Stimulated activated CD4-positive, alpha-beta T cell treated with anti-CD3 and anti-CD28 coated beads, TNF-alpha, amount 100 ng/mL, for 4 hours (primary cell): ENCODE measurements around the gene TCAP.

Experiments
- DNase-seq, 3 experiments: peaks; one replicate each; pipeline ENCODE4 v3.0.0-alpha.2; 2020; ENCODE audit warnings: low read depth in 3 of 3

TCAP gene

DNA sequence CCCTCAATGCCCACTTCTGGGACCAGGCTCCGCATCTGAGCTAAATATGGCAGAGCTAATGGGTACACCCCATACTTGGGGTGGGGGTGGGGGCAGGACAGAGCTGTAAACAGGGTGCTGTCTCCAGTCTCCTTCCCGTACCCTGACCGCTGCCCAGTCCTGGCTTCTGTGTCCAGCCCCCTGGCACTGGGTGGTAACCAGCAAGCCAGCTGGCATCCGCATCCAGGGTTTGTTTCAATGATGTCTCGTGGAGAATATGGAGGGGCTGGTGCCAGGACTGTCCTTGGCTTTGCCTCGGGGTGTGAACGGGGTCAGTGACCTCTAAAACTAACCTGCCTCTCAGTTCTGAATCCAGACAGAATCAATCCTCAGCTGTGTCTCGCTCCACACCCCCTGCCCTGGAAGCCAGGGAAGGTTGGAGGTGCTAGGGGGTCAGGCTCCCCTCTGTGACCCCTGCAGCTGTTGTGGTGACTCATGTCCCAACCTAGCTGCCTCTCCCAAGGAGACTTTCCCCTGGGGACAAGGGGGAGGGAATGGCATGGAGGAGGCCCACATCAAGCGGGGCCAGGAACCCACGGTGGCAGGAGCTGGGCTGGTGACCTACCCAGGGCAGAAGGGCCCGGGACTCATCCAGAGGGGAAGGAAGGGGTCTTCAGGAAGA lies 1.6 kb downstream of the TCAP start:
- DNase-seq = no peak

DNA sequence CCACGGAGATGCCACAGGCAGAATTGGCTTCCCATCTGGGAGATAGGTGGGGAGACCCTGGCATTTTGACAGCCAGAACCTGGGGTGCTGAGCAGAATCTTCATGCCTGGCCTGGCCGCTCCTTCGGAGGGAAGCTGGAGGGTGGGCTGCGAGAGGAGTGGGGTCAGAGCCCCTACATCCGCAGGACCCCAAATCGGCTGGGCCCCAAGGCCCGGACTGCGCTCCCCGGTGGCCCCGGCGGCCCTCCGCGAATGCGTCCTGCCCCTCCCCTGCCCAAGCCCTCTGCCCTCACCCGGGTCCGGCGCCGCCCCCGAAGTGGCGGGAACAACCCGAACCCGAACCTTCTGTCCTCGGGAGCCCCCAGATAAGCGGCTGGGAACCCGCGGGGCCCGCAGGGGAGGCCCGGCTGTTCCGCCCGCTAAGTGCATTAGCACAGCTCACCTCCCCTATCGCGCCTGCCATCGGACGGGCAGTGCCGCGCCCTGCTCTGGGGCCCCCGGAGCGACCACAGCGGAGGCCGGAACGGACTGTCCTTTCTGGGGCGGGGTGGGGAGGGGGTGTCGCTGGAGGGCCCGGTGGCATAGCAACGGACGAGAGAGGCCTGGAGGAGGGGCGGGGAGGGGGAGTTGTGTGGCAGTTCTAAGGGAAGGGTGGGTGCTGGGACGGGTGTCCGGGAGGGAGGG lies 2.3 kb downstream of the TCAP start:
- DNase-seq = no peak

DNA sequence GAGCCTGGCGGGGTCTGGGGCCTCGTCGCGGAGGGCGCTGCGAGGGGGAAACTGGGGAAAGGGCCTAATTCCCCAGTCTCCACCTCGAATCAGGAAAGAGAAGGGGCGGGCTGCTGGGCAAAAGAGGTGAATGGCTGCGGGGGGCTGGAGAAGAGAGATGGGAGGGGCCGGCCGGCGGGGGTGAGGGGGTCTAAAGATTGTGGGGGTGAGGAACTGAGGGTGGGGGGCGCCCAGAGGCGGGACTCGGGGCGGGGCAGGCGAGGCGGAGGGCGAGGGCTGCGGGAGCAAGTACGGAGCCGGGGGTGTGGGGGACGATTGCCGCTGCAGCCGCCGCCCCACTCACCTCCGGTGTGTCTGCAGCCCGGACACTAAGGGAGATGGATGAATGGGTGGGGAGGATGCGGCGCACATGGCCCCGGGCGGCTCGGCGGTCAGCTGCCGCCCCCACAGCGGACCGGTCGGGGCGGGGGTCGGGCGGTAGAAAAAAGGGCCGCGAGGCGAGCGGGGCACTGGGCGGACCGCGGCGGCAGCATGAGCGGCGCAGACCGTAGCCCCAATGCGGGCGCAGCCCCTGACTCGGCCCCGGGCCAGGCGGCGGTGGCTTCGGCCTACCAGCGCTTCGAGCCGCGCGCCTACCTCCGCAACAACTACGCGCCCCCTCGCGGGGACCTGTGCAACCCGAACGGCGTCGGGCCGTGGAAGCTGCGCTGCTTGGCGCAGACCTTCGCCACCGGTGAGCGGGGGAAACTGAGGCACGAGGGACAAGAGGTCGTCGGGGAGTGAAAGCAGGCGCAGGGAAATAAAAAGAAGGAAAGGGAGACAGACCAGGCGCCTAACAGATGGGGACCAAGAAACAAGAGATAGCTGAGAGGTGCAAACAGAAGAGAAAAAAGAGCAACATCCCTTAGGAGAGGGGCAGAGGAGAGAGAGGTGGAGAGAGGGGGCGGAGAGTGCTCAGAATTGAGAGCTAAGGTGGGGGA lies 3.1 kb downstream of the TCAP start, which contains the start of gene PNMT:
TSS of gene PNMT (plus strand) at position 509 of the 980 bp plus-strand sequence. CDS start at position 532, 23 bp downstream.
- peak; percentile 41 to 63 (median 41) for DNase-seq

DNA sequence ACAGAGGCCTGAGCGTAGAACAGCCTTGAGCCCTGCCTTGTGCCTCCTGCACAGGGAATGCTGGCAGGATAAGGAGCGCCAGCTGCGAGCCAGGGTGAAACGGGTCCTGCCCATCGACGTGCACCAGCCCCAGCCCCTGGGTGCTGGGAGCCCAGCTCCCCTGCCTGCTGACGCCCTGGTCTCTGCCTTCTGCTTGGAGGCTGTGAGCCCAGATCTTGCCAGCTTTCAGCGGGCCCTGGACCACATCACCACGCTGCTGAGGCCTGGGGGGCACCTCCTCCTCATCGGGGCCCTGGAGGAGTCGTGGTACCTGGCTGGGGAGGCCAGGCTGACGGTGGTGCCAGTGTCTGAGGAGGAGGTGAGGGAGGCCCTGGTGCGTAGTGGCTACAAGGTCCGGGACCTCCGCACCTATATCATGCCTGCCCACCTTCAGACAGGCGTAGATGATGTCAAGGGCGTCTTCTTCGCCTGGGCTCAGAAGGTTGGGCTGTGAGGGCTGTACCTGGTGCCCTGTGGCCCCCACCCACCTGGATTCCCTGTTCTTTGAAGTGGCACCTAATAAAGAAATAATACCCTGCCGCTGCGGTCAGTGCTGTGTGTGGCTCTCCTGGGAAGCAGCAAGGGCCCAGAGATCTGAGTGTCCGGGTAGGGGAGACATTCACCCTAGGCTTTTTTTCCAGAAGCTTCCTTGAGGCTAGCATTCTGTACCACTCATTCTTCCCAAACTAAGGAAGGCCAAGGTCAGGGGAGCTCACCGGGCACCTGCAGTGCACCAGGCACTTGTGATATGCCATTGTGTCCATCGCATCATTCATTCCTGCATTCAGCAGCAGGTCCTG lies 5.0 kb downstream of the TCAP start:
- DNase-seq = no peak

DNA sequence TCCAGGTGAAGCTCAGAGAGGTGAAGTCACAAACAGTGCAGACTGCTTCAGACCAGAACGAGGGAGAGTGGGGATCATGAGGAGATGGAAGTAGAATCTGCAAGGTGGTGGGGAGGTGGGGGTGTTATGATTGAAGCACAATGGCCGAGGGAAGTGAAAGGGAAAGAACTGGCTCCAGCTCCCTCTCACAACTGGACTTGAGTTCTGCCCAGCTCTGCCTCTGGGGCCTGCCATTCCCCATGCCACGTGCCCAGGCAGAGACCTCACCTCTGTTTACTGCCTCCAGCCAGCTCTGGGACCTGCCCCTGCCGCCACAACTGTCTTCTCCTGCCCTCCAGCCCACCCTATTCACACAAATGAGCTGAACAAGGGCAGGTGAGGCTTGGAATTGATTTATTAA lies 5.6 kb downstream of the TCAP start:
- no peak for DNase-seq

DNA sequence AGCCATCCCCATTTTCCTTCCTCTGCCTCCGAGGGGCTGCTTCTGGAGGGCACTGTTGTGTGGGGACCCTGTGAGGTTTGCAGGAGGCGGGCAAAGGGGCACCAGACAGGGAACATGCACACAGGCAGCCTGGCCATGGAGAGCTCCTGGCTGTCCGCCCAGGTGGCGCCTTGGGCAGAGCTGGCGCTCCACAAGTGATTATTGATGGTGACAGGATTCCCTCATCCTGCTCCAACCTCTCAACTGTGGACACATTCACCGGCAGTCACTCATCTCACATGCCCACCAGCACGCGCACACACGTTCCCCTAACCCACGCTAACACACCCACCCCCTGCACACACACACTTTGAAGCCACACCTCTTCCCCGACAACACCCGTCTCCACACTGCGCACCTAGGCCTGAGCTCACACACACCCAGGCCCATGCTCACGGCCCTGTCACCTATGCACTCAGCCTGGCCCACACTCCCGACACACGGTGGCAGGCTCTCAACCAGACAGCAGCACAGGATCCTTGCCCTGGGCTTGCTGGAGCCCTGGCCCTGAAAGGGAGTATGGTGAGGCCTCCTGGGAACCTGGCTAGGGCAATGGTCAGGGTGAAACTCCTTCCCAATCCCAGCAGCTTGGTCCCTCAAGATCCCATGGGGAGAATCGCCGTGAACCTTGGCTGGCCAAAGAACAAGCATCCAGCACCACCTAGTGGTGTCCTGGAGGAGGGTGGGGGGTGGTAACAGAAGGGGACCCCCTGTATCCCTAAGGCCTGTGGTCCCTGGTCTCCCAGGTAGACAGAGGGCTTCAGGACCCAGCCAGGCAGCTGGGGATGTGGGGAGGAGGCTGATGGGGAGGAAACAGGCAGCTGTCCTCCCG lies 6.7 kb downstream of the TCAP start:
- DNase-seq = no peak

DNA sequence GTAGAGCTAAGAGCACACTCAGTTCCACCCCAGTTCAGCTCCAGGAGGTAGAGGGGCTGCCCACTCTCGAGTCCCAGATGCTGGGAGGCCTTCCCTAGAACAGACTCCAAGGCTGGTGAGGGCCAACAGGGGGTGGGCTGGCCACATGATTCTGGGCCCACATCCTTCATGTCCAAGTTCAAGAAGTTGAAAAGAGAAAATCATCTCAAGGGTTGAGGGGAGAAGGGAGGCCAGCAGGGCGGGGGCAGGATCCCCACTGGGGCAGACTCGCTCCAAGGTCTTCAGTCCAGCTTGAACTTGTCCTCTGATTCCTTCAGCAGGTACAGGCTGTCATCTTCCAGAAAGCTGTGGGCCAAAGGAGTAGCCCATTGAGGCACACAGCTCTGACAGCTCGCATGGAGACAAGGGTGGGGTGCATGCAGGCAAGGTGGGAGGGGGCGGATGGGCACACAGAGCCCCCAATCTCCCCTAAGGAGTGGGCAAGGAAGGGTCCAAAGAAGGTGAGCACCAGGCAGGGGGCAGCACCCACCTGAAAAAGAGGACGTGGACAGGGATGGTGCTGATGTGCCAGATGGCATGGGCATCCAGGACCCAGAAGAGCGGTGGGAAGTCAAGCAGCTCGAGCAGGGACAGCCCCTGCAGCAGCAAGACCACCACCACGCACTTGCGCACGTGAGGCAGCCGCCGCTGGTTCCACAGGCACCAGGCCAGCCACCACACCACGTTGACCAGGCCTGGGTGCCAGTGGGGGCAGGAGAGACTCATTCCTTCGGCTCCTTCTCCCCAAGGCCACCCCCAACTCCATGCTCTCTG lies 7.6 kb downstream of the TCAP start:
- no peak for DNase-seq

DNA sequence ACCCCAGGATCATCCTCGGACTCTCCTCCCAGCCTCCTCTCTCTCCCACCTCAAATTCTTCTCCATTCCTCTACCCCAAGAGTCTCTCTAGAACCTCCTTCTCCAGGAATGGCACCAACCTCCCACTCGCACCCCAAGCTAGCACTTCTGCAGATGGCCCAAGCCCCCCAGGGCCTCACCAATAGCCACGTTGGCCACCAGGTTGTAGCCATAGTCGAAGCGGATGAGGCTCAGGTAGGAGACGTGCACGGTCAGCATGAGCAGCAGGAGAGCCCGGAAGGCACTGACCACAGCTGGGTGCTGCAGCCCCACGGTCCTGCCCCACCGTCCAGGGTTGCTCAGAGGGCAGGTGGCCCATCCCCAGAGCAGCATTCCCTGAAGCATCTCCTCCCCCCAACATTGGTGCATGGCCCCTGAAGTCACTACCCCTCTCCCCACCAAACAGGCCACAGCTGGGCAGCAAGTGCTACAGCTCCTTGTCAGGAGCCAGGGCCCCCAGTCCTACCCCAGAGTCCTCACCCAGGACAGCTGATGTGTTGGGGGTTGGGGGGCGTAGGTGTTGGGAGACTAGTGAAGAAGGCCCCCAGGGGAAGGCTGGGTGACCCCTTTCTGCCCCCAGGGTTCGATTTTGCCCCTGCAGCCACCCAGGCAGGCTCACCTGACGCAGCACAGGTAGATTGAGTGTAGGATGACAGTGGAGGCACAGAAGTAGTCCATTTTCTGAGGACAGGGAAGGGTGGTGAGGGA lies 8.4 kb downstream of the TCAP start:
- no peak for DNase-seq

DNA sequence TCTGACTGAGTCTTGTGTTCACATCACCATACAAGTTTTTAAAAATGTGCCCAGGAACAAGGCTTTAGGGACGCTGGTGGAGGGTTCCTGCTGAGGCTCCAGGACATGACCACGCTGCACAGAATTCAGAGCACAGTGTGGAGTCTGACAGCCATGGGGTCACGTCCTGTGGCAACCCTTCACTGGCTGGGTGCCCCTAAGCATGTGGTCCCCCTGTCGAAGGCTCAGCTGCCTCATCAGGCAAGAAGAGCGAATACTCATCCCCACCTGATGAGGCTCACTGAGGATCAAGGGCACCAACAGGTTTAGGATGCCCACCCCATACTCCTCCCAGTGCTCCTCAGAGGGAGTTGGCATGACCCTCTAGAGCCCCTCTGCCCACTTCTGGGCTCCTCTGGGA lies 9.0 kb downstream of the TCAP start:
- DNase-seq = no peak

DNA sequence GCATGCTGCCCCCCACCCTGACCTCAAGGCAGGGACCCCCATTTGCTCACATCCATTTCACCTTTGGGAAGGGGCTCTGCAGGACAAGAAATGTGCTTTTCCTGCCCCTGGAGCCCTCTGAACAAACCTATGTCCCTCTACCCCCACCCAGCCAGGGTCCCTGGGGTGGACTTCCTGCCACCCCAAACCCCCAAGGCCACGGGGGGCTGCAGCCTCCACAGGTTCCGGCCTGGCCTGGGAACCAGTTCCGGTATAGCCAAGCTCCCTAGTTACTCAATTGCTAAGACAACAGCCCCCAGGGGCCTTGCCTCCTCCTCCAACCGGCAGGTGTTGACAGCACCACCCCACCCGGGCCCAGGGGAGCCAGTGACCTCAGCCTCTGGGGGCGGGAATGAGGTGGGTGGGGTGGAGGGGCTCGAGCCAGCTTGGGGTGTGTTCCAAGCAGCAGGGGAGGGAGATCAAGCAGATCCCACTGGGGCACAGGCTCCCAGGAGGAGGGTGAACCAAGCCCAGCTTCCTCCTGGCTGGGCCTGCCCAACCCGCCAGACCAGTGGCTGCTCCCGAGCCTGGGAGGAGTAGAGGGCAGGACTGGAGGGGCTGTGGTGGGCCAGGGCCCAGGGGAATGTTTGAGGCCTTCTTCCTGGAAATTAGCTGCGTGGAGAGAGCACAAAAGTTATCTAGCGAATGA lies 9.7 kb downstream of the TCAP start:
- DNase-seq = no peak

DNA sequence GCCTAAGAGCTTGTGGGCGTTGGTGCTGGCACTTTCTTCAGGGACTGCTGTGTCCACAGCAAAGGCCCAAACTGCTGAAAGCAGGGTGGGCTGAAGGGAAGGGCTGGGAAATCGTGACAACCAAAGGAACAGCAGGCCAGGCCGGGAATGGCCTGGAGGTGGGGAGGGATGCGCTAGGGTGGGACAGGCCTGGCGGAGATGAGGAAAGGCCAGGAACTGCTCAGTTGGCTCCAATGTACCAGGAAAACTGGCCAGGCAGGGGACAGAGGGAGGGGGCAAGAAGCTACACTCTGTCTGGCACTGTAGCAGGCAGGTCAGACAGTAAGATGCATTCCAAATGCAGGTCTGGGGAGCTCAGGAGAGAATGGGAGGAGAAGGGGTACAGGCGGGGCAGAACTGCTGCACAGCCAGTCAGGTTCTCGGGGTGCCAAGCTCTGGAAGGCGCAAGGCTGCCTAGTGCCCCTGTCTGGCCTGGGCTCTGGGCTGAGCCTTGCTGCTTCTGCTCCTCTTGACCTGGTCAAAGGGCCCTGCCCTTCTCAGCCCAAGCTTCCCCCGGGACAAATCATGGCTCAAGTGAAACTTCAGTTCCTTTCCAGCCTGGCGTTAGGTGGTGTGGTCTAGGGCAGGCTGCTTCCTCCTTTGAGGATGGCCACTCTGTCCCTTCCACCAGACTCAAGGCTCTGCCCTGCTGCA lies 10.4 kb downstream of the TCAP start:
- DNase-seq = no peak

DNA sequence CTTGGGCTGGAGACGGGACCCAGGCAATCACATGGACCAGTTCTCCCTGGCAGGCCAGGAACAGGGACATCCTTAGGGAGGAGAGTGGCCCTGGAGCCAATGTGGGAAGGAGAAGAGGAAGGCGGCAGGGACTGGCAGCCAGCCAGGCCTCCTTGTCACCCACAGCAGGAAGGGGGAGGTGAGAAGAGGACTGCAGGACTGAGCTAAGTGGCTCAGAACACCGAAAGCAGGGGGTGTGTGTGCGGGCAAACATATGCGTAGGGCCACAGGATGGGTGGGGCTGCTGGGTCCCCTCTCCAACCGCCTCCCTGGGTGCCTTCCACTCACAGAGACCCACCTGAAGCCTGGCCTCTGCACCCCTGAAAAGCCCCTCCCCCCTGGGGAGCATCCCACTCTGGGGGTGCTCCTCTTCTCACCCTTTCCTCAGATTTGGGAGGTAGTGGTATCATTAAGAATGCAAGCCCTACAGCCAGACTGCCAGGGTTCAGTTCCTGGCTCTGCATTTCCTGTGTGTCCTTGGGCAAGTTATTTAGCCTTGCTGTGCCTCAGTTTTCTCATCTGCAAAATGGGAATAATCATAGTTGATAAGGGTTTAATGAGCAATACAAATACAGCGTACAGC lies 11.2 kb downstream of the TCAP start:
- DNase-seq = no peak

DNA sequence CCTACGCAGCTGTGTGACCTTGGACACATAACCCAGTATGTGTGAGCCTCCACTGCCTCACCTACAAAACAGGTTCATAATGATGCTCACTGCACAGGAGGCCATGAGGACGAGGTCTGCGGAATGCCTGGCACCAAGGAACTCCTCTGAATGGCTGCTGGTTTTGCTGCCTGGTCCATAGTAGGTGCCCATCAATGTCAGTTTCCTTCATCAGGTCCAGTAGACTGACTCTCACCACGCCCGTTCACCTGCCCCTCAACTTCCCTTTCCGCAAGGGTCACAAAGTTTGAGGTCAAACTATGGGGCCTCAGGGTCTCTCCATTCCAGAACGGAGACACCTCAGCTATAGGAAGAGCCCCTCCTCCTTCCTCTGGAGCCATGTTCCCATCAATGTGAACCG lies 11.9 kb downstream of the TCAP start:
- no peak for DNase-seq

DNA sequence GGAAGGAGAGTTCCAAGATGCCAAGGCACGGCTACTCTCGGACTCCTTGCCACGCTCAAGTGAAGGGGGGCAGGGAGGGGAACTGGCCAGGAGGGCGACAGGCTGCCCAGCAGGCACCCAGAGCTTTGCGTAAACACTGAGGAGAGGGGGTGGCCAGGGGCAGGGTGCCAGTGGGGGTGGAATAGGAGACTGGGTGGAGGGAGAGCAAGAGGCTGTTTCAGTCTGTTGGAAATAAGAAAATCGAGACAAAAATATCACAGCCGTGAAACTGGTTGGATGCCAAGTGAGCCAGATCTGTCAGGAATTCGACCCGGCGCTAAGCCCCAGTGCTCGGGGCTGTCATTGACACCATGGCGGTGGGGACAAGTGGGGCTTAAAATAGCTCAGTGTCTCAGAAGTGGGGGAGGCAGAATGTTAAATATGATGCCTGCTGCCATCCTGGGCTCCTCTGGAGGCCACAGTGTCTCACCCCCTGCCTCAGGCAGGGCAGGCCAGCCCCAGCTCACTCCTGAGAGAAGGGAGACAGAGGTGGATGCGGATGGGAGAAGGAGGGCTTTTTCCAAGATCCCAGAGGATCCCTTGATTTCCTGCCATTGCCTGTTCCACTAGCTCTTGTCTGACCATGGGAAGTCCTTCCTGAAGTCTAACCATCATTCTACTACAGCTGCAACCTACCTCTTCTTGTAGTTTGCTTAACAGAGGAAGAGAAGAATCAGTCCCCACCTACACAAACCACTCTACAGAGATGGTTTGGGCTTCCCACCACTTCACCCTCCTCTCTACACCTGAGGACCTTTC lies 12.6 kb downstream of the TCAP start:
- DNase-seq = no peak

DNA sequence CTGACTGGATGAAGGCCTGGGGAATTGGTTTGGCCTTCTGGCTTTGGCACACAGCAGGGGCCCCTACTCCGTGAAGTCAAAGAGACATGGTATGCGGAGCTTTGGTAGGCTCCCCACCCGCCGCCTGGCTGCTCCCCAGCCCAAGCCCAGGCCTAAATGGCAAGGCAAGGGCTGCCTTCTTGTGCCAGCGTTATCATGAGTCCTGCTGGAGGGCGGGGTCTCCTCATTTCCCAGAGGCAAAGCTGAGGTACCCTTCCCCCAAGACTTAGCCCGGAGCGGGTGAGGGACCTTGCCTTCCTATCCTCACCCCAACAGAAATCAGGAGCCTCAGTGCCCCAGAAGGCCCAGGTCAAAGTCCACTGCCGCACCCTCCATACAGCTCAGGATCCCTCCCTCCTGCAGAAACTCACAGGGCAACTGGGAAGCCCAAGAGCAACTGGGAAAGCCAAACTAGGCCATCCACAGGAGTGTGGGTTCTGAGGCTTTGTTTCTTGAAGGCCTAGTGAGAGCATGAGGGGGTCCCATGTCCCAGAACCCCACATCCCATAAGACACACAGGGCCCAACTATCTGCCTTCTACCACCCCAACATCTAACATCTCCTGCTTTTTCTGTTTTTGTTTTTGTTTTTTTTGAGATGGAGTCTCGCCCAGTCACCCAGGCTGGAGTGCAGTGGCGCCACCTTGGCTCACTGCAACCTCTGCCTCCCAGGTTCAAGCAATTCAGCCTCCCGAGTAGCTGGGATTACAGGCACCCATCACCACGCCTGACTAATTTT lies 13.4 kb downstream of the TCAP start:
- DNase-seq = no peak
